ENCODE measurements around the gene DGUOK. TPM values are rescaled to one million over a fixed set of nuclear protein-coding genes. Genes with fewer than 3 reads are reported as not detected.

The DGUOK gene
- total RNA-seq, 4 donors from 2014 or later, result 24.2 to 44.5 (median 39.7) TPM

DNA sequence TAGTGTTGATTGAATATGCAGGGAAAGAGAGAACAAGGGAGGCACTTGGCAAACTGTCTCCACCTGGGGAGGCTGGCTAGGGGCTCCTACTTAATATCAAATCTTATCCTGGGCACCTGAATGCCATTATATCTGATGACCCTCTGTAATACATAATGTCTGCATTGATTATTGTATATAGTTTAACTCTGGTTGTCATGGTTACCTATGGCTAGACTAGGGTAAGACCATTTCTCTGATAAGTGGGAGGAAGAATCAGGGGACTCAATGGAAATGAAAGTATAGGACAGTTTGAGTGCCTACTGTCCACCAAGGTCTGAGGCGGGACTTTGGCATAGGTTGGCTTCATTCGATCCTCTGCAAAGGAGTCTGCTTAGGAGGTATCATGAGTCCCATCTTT is 50.8 kb downstream of the DGUOK start:
- no peak for TF ChIP-seq POLR2A (IDR thresholded peaks at IDR 0.05)
- TF ChIP-seq, protein P1, sequence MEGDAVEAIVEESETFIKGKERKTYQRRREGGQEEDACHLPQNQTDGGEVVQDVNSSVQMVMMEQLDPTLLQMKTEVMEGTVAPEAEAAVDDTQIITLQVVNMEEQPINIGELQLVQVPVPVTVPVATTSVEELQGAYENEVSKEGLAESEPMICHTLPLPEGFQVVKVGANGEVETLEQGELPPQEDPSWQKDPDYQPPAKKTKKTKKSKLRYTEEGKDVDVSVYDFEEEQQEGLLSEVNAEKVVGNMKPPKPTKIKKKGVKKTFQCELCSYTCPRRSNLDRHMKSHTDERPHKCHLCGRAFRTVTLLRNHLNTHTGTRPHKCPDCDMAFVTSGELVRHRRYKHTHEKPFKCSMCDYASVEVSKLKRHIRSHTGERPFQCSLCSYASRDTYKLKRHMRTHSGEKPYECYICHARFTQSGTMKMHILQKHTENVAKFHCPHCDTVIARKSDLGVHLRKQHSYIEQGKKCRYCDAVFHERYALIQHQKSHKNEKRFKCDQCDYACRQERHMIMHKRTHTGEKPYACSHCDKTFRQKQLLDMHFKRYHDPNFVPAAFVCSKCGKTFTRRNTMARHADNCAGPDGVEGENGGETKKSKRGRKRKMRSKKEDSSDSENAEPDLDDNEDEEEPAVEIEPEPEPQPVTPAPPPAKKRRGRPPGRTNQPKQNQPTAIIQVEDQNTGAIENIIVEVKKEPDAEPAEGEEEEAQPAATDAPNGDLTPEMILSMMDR (IDR thresholded peaks at IDR 0.05), result no peak
- no peak overlapping the region for H3K4me3 ChIP-seq
- H3K9me3 ChIP-seq, result no peaks in the 10 kb centered on the region
- no peaks in the 10 kb centered on the region for H3K27me3 ChIP-seq
- H3K27ac ChIP-seq, result no peak overlapping the region
- H3K36me3 ChIP-seq, result no peaks in the 10 kb centered on the region
- no peak for DNase-seq
- peaks cover 0 to 29% (median 6%) of the 10 kb centered on the region in 4 donors for H3K4me1 ChIP-seq

DNA sequence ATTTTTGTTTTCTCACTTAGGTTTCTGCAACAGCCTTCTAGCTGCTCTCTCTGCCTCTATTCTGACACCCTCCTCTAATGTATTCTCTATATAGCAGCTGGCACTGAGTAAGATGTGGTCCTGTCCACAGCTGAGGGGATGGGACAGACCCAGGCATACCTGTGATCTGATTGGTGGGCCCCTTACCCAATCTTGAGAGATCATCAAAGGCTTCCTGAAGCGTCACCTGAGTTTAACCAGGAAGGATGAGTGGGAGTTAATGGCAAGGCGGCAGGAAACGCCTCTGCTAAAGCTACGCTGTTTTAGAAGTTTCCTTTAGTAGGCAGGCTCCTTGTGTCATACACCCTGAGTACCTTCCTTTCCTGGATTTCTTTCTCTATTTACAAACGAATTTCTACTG is 52.3 kb downstream of the DGUOK start:
- Histone ChIP-seq H3K27ac (no peak overlapping the region), H3K9me3 (no peaks in the 10 kb centered on the region), H3K4me1 (peaks cover 0 to 41% (median 12%) of the 10 kb centered on the region in 4 donors), H3K36me3 (no peaks in the 10 kb centered on the region), H3K4me3 (no peak overlapping the region), H3K27me3 (no peaks in the 10 kb centered on the region)
- no peak for DNase-seq
- TF ChIP-seq POLR2A (IDR thresholded peaks at IDR 0.05), result no peak
- TF ChIP-seq, protein P1 (IDR thresholded peaks at IDR 0.05), result no peak

DNA sequence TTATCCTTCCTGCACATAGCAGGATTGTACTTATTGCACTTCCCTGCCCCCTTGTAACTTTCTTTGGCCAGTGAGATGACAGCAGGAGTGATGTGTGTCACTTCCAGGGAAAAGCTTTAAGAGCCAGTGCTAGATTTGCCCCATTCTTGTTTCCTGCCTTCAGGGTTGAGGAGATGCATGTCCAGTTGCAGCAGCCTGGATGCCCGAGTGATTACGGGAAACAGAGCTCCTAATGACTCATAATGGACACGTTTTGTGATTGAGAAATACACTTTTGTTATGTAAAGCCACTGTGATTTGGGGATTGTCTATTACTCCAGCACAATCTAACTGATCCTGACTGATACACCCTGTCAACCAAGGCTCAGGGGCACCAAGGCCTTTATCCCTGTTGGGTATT is 53.0 kb downstream of the DGUOK start:
- Histone ChIP-seq H3K36me3 (no peaks in the 10 kb centered on the region), H3K4me3 (no peak overlapping the region), H3K9me3 (no peaks in the 10 kb centered on the region), H3K27ac (peak overlapping the region in 1 of 4 donors; percentile 8), H3K27me3 (no peaks in the 10 kb centered on the region), H3K4me1 (peaks cover 0 to 44% (median 16%) of the 10 kb centered on the region in 4 donors)
- no peak for TF ChIP-seq POLR2A (IDR thresholded peaks at IDR 0.05)
- TF ChIP-seq, protein P1 (IDR thresholded peaks at IDR 0.05), result no peak
- DNase-seq, result no peak

DNA sequence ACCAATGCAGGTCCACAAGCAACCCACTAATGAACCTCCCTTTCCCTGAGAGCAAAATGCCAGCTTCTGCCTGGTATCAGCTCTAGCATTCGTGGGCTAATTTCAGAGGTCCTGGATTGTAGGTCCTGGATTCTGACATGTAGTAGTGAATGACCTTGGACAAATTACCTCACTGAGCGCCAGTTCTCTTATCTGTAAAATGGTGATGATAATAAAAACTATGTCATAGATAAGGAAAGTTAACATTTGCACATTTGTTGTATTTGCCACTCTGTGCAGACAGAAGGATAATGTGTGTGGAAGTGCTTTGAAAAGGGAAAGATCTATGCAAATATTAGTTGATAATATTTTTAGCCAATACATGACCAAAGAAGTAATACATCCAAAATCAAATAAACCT is 53.9 kb downstream of the DGUOK start:
- no peaks in the 10 kb centered on the region for H3K27me3 ChIP-seq
- H3K9me3 ChIP-seq, result no peaks in the 10 kb centered on the region
- H3K27ac ChIP-seq, result peak overlapping the region in 3 of 4 donors; percentile 1 to 60 (median 1)
- H3K4me3 ChIP-seq, result peak overlapping the region in 2 of 4 donors; percentile 46 to 57
- no peaks in the 10 kb centered on the region for H3K36me3 ChIP-seq
- H3K4me1 ChIP-seq, result peaks cover 0 to 44% (median 16%) of the 10 kb centered on the region in 4 donors
- TF ChIP-seq, protein P1 (IDR thresholded peaks at IDR 0.05), result no peak
- TF ChIP-seq POLR2A (IDR thresholded peaks at IDR 0.05), result peak in 1 of 2 donors; percentile 28
- DNase-seq, result no peak

DNA sequence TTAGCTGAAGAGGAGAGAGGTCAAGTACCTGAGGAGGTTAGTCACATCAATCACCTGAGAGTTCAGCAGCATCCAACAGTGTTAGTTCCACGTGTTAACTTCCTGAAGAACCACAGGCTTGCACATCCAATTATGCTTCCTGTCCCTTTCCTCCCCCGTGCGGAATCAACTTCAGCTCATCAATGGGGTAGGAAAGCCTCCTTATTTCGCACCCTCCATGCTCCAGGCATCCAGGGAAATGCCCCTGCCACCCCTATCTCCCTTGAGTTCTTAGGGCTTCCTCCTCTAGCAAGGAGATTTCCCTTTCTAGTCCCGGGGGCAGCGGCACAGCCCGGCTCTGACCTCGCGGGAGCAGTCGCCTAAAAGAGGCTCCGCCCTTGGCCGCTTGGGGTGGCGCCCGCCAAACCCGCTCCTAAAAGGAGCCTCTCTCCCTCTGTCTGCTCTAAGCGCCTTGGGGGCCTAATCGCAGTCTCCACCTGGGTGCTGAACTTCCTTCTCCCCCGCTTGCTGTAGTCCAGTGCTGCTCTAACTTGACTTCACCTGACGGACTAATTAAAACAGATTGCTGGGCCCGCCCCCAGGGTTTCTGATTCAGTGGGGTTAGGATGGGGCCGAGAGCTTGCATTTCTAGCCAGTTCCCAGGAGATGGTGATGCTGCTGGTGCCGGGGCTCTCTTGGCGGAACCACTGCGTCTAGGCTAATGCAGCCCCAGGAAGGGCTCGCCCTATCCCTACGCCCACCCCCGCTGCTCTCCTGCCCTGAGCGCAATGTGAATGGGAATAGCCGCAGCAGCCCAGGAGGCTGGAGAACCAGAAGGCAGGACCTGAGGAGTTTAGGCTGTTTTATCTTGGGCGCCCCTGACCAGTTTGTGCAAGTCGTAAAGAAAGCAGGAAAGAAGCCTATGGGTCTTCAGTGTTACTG is 54.7 kb downstream of the DGUOK start:
- Histone ChIP-seq H3K4me1 (peaks cover 0 to 51% (median 19%) of the 10 kb centered on the region in 4 donors), H3K9me3 (no peaks in the 10 kb centered on the region), H3K4me3 (peak overlapping the region; percentile 20 to 57 (median 36)), H3K27me3 (no peaks in the 10 kb centered on the region), H3K27ac (peak overlapping the region in 3 of 4 donors; percentile 1 to 60 (median 33)), H3K36me3 (no peaks in the 10 kb centered on the region)
- TF ChIP-seq, protein P1 (IDR thresholded peaks at IDR 0.05), result no peak
- no peak for TF ChIP-seq POLR2A (IDR thresholded peaks at IDR 0.05)
- DNase-seq, result peak; percentile 33 to 66 (median 64)
